ENCODE results near the gene COL6A5. TPM values are rescaled to one million over a fixed set of nuclear protein-coding genes. Genes with fewer than 3 reads are reported as not detected.

The COL6A5 gene, protein sequence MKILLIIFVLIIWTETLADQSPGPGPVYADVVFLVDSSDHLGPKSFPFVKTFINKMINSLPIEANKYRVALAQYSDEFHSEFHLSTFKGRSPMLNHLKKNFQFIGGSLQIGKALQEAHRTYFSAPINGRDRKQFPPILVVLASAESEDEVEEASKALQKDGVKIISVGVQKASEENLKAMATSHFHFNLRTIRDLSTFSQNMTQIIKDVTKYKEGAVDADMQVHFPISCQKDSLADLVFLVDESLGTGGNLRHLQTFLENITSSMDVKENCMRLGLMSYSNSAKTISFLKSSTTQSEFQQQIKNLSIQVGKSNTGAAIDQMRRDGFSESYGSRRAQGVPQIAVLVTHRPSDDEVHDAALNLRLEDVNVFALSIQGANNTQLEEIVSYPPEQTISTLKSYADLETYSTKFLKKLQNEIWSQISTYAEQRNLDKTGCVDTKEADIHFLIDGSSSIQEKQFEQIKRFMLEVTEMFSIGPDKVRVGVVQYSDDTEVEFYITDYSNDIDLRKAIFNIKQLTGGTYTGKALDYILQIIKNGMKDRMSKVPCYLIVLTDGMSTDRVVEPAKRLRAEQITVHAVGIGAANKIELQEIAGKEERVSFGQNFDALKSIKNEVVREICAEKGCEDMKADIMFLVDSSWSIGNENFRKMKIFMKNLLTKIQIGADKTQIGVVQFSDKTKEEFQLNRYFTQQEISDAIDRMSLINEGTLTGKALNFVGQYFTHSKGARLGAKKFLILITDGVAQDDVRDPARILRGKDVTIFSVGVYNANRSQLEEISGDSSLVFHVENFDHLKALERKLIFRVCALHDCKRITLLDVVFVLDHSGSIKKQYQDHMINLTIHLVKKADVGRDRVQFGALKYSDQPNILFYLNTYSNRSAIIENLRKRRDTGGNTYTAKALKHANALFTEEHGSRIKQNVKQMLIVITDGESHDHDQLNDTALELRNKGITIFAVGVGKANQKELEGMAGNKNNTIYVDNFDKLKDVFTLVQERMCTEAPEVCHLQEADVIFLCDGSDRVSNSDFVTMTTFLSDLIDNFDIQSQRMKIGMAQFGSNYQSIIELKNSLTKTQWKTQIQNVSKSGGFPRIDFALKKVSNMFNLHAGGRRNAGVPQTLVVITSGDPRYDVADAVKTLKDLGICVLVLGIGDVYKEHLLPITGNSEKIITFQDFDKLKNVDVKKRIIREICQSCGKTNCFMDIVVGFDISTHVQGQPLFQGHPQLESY (N-terminal part only)
- total RNA-seq (under 1 TPM in 2 of 9 donors, not detected in 7; 0.03 to 0.14 TPM), polyA plus RNA-seq (not detected)
- long read RNA-seq, donor 1: 0 reads
- long read RNA-seq, donor 2: 0 reads
- long read RNA-seq, donor 3: 0 reads

DNA sequence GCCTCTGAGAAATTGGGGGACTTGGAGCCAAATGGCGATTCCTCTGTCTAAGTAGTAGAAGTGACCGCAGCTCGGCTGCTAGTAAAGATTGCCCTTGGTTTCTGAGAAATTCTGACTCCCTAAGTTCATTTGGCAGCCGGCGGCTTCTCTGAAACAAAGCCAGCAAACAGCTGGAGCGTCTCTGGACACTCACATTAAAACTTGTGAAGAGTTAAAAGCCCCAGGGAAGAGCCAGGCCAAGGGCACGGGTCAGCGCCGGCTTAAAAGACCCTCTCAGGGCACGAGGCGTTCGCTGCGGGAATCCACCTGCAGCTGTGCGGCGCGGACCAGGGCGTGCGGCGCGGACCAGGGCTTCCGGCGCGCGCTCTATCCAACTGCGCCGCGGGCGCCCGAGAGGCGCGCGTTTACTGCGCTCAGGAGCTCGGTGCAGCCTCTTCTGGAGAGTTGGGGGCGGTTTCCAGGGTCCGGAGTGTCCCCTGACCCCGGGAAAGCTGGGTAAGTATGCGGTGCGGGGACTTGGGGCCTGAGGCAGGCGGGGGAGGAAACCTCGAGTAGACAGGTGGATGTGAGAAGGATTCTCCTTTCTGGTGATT lies at the start of gene COL6A5:
Gene COL6A5, plus strand, starts transcription at position 186 of the 593 bp plus-strand sequence. CDS start 27,967 bp downstream, outside the sequence.
- Histone ChIP-seq H3K4me1 (peaks cover 0 to 9% (median 0%) of the 10 kb centered on the region in 12 donors), H3K27me3 (peaks cover 0 to 56% (median 16%) of the 10 kb centered on the region in 9 donors), H3K9me3 (peaks cover 0 to 3% (median 0%) of the 10 kb centered on the region in 12 donors), H3K36me3 (no peaks in the 10 kb centered on the region), H3K27ac (no peak within 1 kb of the TSS), H3K4me3 (peak within 1 kb of the TSS in 1 of 12 donors; percentile 18)
- WGBS, 4 donors: 2 to 5% (median 3%) methylated on average over 14 to 41 of the region's 41 CpGs
- TF ChIP-seq POLR2A (IDR thresholded peaks at IDR 0.05): no peak
- TF ChIP-seq, protein P1, sequence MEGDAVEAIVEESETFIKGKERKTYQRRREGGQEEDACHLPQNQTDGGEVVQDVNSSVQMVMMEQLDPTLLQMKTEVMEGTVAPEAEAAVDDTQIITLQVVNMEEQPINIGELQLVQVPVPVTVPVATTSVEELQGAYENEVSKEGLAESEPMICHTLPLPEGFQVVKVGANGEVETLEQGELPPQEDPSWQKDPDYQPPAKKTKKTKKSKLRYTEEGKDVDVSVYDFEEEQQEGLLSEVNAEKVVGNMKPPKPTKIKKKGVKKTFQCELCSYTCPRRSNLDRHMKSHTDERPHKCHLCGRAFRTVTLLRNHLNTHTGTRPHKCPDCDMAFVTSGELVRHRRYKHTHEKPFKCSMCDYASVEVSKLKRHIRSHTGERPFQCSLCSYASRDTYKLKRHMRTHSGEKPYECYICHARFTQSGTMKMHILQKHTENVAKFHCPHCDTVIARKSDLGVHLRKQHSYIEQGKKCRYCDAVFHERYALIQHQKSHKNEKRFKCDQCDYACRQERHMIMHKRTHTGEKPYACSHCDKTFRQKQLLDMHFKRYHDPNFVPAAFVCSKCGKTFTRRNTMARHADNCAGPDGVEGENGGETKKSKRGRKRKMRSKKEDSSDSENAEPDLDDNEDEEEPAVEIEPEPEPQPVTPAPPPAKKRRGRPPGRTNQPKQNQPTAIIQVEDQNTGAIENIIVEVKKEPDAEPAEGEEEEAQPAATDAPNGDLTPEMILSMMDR (IDR thresholded peaks at IDR 0.05): no peak
- ATAC-seq (no peak), DNase-seq (no peak)
- intact Hi-C loops (cut with DNase I): no loop called here

DNA sequence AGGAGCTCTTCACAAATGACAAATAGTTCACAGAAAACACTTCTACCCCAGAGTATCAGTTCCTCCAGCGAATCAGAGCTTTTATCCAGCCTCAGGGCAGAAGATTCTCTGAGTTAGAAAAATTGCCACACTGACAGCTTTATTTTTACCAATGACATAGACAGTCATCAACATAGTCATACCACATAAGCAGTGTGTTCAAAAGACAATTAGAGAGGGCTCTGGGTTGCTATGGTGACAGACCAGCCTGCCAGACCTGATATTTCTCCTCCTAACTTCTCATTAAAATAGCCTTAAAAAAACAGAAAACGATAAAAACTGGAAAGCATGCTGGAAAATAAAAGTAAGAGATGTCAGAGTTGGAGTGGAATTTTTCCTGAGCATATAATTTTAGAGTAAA lies 45.9 kb upstream of the COL6A5 start:
- Histone ChIP-seq H3K27me3 (no peaks in the 10 kb centered on the region), H3K27ac (no peak overlapping the region), H3K4me3 (no peak overlapping the region), H3K4me1 (no peaks in the 10 kb centered on the region), H3K36me3 (no peaks in the 10 kb centered on the region), H3K9me3 (peaks cover 0 to 3% (median 0%) of the 10 kb centered on the region in 12 donors)
- WGBS, 4 donors: 50 to 62% (median 56%) methylated on average over 2 of the region's 2 CpGs
- intact Hi-C loops (cut with DNase I): no loop called here
- DNase-seq: no peak
- TF ChIP-seq, protein P1 (IDR thresholded peaks at IDR 0.05): no peak
- no peak for TF ChIP-seq POLR2A (IDR thresholded peaks at IDR 0.05)
- no peak for ATAC-seq

DNA sequence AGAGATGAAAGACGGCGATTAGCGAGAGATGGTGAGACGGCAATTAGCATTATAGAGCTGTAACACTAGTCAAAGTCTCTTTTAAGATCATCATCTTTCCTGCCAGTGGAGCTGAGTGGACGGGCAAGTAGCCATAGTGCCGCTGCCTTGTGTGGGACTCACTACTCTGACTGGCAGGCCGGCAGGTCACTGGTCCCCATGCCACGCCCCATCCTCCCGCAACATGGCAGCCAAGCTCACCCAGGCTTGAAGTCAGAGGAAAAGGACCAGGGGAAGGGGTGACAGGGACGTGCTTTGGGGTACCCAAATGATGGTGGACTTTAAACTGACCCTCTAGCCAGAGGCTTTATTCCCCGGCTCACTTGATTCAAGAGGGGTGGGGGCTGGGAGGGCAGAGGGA lies 44.6 kb upstream of the COL6A5 start:
- H3K36me3 ChIP-seq: no peaks in the 10 kb centered on the region
- H3K4me1 ChIP-seq: no peaks in the 10 kb centered on the region
- ATAC-seq (no peak), DNase-seq (peak in 1 of 5 donors; percentile 44)
- peaks cover 0 to 3% (median 0%) of the 10 kb centered on the region in 9 donors for H3K27me3 ChIP-seq
- 89 to 94% (median 92%) methylated on average over 11 of the region's 11 CpGs for WGBS, 4 donors
- TF ChIP-seq, protein P1 (IDR thresholded peaks at IDR 0.05): no peak
- TF ChIP-seq POLR2A (IDR thresholded peaks at IDR 0.05): no peak
- H3K9me3 ChIP-seq: no peaks in the 10 kb centered on the region
- no peak overlapping the region for H3K4me3 ChIP-seq
- intact Hi-C loops (cut with DNase I): no loop called here
- no peak overlapping the region for H3K27ac ChIP-seq
